GM18508 (cell line): ENCODE measurements around the gene DCANP1.

ENCODE experiments used
- ATAC-seq: cut with Tn5 transposase; IDR thresholded peaks from one replicate; pipeline ENCODE4 v1.9.1; 2021; ENCODE audit warnings: moderate number of reproducible peaks; ENCODE audit not compliant: insufficient read depth, unreplicated experiment

Gene DCANP1

DNA sequence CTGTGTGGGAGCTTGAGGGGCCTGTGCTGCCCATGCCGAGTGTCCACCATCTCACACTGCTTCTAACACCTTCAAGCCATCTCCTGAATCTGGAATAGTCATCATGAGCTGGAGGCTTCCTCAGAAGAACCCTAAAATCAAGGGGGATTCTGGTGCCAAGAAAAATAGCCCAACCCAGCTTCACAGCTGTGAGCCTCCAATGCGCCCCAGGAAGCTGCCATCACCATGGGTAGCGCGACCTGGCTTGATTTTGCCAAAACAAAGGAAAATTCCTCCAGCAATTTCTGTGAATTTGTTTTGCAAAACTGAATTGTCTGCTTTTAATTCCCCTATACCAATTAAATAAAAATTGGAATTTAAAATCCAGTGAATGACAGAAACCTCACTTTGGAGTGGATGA, 11.2 kb upstream of the DCANP1 start:
- no peak for ATAC-seq

DNA sequence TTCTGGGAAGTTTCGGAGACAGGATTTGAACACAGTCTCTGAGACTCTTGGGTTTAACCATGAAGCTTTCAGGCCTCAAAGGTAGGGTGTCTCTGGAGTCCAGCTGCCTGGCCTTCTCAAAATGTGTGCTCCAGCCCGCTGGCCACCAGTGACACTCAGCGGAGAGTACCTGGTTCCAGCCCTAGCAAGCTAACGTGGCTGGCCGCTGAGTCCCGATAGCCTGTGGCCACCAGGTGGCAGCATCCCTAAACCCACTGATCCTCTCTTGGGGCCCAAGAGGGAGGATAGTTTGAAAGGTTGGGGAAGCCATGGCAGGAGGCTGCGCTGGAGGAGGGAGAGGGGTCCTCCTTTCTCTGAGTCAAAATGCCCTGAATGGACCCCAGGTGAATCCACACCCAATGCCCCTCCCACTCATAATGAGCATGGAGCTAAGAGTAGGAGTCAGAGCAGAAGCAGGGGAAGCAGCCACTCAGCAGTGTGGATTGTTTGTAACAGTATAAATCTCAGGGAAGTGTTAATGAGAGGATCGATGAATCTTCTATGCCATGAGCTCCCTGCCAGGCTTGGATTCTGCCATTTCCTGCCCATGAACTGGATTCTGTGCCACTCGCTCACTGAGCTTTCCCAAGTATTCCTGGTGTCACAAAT, 10.4 kb upstream of the DCANP1 start:
- ATAC-seq, result peak; percentile 45

DNA sequence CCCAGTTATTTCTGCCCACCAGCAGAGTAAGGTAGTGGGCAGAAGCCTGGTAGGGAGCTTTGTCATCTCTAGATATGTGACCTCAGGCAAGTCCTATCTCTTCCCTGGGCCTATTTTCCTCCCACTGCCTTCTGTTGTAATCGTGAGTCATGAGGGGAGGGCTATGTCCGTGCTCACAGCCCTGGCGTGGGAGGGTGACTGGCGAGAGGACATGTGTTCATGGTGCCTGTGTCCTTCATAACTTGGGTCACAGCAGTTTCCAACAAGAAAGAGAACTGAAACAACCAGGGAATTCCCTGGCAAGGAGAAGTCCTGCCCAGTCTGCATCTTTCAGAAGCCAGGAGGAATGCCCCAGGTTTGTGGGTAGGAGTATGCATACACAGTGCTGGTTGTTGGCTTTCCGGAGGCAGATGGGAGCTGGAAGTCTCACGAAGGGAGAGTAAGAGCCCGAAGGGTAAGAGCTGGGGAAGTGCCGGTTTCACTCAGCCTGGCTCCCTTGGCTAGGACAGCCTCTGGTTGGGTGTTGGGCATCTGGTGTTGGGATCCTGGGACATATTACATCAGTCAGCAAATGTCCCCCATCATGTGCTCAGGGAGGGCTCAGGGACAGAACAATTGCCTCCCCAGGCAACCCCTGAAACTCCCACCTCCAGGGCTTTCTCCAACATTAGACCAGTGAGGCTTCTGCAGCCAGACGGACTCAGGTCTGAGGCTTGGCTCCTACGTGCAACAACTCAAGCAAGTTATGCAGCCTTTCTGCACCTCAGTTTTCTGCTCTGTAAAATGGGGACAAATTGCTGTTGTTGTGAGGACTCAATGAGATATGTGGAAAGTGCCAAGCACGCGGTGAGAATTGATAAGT, 9.3 kb upstream of the DCANP1 start:
- ATAC-seq, result no peak

GRCh38 chr5:135455876-135456237, 8.7 kb upstream of the DCANP1 start:
- no peak for ATAC-seq

- ATAC-seq, result no peak
Observed at GRCh38 chr5:135454946-135455345, 7.8 kb upstream of the DCANP1 start.

DNA sequence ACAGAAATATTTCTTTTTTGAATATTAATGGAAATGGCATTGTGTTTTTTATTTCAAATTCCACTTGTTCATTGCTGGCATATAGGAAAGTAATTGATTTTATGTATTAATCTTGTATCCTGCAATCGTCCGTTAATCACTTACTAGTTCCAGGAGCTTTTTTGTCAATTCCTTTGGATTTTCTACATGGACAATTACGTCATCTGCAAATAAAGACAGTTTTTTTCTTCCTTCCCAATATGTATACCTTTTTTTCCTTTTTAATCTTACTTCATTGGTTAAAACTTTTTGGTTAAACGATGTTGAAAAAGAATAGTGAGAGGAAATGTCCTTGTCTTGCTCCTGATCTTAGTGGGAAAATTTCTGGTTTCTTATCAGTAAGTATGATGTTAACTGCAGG, 6.5 kb upstream of the DCANP1 start:
- no peak for ATAC-seq

- ATAC-seq, result no peak
Observed at GRCh38 chr5:135452321-135453030, 5.3 kb upstream of the DCANP1 start, which contains the start of gene TIFAB. TSS of gene TIFAB (minus strand) at chr5:135452351. CDS start at chr5:135449939, 2,412 bp downstream.

- no peak for ATAC-seq
Observed at GRCh38 chr5:135451581-135452320, 4.6 kb upstream of the DCANP1 start.

DNA sequence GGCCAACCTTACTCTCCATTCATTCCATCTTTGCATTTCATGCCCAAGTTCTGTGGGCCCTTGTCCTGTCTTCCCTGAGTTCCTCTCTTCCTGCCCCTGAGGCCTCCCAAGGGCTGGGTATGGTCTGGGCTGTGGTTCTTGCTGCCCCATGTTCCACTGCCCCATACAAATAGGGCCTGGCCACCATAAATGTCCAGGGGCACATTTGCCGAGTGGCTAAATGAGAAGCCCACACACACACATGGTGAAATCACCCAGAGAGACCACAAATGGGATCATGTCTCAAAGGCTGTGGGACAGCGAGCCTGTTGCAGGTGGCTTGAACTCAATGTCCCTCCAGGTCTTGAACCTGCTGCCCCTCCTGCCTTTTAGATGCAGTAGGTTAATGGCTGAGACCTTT, 3.8 kb upstream of the DCANP1 start:
- no peak for ATAC-seq

- no peak for ATAC-seq
Observed at GRCh38 chr5:135450336-135450735, 3.2 kb upstream of the DCANP1 start.

GRCh38 chr5:135449644-135450043, 2.5 kb upstream of the DCANP1 start:
- ATAC-seq, result no peak

- ATAC-seq, result no peak
Observed at GRCh38 chr5:135448791-135449507, 1.8 kb upstream of the DCANP1 start.

DNA sequence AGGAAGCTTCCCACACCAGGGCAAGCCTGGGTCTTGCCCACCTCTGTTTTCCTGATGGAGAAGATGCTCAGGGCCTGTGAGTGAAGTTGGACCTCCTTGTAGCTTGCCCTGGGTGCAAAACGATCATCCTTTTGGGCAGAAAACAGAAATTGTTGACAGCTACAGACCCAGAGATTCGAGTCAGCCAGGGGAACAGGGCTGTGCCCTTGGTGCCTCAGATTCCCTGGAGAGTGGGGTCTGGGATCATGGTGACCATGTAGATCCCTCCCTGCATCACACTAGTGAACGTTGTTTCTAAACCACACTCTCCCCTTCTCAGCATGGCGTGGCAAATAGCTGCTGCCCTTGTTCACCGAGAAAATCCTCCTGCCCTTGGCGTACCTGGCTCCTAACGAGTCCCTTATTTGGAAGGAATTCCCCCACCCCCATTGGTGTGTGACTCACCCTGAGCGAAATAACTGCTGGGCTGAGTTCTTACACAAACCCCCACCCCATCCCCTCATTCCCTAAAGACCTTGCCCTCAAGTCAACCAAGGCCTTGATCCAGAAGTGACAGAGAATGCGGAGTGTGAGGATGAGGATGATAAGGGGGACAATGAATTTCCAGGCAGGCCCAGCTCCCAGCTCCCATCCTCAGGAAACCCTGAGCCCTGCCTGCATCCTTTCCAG, 1.1 kb upstream of the DCANP1 start:
- no peak for ATAC-seq

- no peak for ATAC-seq
Observed at GRCh38 chr5:135446615-135447014, 533 bp downstream of the DCANP1 start.

GRCh38 chr5:135446206-135446605, 942 bp downstream of the DCANP1 start:
- no peak for ATAC-seq

GRCh38 chr5:135445306-135445985, 1.7 kb downstream of the DCANP1 start:
- no peak for ATAC-seq

GRCh38 chr5:135444881-135445280, 2.3 kb downstream of the DCANP1 start:
- ATAC-seq, result no peak

- no peak for ATAC-seq
Observed at GRCh38 chr5:135444360-135444759, 2.8 kb downstream of the DCANP1 start.
